Stomach (tissue), 4 donors: ENCODE data around the gene PDIA6.

Source experiments
- EP300 ChIP-seq: sonication (generic); formaldehyde crosslinking; IDR thresholded peaks from one replicate; pipeline ENCODE4 v1.6.1; 2017; ENCODE audit warnings: antibody characterized with exemption
- POLR2A ChIP-seq, 4 donors: fragments of 450-650 bp; IDR thresholded peaks; one replicate each; pipeline ENCODE4 v1.6.1; 2016; ENCODE audit warnings: antibody characterized with exemption in 4 of 4, control low read depth in 2 of 4, mild to moderate bottlenecking in 1 of 4, moderate library complexity in 1 of 4
- POLR2AphosphoS5 ChIP-seq, 3 donors: sonication (generic); formaldehyde crosslinking; IDR thresholded peaks; one replicate each; pipeline ENCODE4 v1.6.1; 2016; ENCODE audit warnings: antibody characterized with exemption in 3 of 3
- TF ChIP-seq, protein P1 (sequence below), 7 experiments: fragments of 450-650 bp in 4 of 7; fragments of 200-600 bp in 3 of 7; sonication (generic) in 3 of 7; IDR thresholded peaks; one replicate each; pipeline ENCODE4 v1.5.1; 2016 to 2019; ENCODE audit warnings: antibody characterized with exemption in 7 of 7, control low read depth in 2 of 7, mild to moderate bottlenecking in 1 of 7

DNA sequence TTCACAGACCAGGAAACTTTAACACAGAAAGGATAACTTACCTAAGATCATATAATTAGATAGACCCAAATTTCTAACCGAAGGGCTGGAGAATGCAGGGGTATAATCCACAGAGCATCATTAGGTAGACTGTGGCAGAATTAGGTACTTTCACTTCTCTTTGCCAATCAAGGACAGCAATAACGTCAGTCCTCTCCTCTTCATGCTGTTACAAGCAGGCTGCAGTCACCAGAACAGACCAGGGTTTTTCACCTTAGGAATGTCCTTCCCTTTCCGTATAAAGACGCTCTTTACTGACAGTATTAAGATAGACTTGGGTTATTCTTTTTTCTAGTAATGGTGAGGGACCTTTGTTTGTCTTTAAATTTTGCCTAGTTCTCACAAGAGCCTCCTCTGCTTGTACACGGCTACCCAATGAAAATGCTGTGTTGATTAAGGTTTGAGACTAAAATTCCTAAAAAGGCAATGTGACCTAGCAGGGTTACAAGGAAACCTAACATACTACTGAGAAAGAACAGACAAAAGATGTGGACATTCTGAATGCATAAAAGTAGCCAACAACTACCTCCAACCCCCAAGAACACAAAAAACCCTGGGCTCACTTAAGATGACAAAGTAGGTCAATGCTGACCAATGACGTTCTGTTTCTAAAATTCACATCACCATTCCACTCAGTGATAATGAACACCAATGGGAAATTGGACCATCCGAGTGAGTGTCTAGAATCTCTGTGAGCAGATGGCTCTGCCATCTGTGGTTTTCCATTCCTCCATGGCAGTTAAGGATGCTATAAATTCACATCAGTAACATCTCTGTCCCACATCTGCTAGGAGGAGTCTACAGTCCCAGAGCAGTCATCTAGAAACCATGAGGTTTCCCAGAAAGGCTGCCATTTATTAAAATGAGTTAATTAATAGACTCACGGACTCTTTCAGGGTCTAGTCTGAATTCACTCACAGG lies 2.1 kb downstream of the PDIA6 start:
- TF ChIP-seq, protein P1, sequence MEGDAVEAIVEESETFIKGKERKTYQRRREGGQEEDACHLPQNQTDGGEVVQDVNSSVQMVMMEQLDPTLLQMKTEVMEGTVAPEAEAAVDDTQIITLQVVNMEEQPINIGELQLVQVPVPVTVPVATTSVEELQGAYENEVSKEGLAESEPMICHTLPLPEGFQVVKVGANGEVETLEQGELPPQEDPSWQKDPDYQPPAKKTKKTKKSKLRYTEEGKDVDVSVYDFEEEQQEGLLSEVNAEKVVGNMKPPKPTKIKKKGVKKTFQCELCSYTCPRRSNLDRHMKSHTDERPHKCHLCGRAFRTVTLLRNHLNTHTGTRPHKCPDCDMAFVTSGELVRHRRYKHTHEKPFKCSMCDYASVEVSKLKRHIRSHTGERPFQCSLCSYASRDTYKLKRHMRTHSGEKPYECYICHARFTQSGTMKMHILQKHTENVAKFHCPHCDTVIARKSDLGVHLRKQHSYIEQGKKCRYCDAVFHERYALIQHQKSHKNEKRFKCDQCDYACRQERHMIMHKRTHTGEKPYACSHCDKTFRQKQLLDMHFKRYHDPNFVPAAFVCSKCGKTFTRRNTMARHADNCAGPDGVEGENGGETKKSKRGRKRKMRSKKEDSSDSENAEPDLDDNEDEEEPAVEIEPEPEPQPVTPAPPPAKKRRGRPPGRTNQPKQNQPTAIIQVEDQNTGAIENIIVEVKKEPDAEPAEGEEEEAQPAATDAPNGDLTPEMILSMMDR (IDR thresholded peaks at IDR 0.05): no peak
- TF ChIP-seq POLR2A (IDR thresholded peaks at IDR 0.05) (no peak), POLR2AphosphoS5 (IDR thresholded peaks at IDR 0.05) (peak in 1 of 3 donors; percentile 12), EP300 (no peak)
